ENCODE measurements around the gene TGM6. TPM values are rescaled to one million over a fixed set of nuclear protein-coding genes. Genes with fewer than 3 reads are reported as not detected.
A peak's percentile ranks its signal among the peaks of the same experiment; 100 is the strongest.

Gene TGM6
- total RNA-seq, 4 donors from 2014 or later = not detected

DNA sequence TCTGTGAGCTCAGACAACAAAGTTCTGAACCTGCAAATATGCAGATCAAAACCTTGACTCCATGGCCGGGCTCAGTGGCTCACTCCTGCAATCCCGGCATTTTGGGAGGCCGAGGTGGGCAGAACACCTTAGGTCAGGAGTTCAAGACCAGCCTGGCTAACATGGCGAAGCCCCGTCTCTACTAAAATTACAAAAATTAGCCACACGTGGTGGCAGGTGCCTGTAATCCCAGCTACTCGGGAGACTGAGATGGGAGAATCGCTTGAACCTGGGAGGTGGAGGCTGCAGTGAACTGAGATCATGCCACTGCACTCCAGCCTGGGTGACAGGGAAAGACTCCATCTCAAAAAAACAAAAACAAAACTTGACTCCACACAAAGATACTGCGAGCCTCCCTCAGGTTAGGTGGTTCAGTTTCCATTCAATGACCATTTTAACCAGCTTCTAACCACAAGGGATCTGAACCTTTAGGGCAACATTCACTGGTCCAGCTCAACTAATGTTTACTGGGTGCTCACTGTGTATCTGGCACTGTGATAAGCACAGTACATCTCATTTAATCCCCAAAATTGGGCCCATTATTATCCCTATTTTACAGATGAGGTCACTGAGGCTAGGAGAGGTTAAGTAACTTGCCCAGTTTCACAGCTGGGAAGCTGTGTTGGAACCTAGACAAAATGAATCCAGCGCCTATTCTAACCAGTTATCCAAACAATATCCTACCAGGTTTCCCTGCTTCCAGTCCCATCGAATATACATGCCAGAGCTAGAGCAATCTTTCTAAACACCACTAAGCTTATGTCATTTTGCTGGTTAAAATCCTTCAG, 88.1 kb downstream of the TGM6 start:
- in situ Hi-C loops (cut with MboI; ENCODE audit: low sequenced_read_pairs in 4 of 4) = loop anchor here in 1 of 4 donors (25.0 kb wide), 1 partner anchor 1356 kb away; the partner anchor contains the start of gene PSMF1
- Histone ChIP-seq H3K27me3 (no peaks in the 10 kb centered on the region), H3K27ac (peak overlapping the region in 1 of 4 donors; percentile 95), H3K4me3 (peak overlapping the region in 2 of 4 donors; percentile 82 to 95), H3K4me1 (peaks cover 12 to 15% of the 10 kb centered on the region in 2 donors), H3K36me3 (peaks cover 4 to 39% of the 10 kb centered on the region in 2 donors), H3K9me3 (no peaks in the 10 kb centered on the region)
- intact Hi-C loops (cut with DNase I; ENCODE audit: low total_unique reads) = no loop called here
- no peak for ATAC-seq
- TF ChIP-seq, protein P1, sequence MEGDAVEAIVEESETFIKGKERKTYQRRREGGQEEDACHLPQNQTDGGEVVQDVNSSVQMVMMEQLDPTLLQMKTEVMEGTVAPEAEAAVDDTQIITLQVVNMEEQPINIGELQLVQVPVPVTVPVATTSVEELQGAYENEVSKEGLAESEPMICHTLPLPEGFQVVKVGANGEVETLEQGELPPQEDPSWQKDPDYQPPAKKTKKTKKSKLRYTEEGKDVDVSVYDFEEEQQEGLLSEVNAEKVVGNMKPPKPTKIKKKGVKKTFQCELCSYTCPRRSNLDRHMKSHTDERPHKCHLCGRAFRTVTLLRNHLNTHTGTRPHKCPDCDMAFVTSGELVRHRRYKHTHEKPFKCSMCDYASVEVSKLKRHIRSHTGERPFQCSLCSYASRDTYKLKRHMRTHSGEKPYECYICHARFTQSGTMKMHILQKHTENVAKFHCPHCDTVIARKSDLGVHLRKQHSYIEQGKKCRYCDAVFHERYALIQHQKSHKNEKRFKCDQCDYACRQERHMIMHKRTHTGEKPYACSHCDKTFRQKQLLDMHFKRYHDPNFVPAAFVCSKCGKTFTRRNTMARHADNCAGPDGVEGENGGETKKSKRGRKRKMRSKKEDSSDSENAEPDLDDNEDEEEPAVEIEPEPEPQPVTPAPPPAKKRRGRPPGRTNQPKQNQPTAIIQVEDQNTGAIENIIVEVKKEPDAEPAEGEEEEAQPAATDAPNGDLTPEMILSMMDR (IDR thresholded peaks at IDR 0.05 in 4 of 5, conservative IDR thresholded peaks at IDR 0.05 in 1 of 5) = no peak
- TF ChIP-seq POLR2A (IDR thresholded peaks at IDR 0.05) = no peak
- DNase-seq = no peak

GRCh38 chr20:2469991-2470422, 89.3 kb downstream of the TGM6 start:
- Histone ChIP-seq H3K36me3 (peaks cover 4 to 27% of the 10 kb centered on the region in 2 donors), H3K27me3 (no peaks in the 10 kb centered on the region), H3K9me3 (no peaks in the 10 kb centered on the region), H3K4me3 (peak overlapping the region; percentile 77 to 95 (median 84)), H3K4me1 (peaks cover 12 to 15% of the 10 kb centered on the region in 2 donors), H3K27ac (peak overlapping the region; percentile 86 to 95 (median 88))
- TF ChIP-seq, protein P1 (IDR thresholded peaks at IDR 0.05 in 4 of 5, conservative IDR thresholded peaks at IDR 0.05 in 1 of 5) = no peak
- no peak for TF ChIP-seq POLR2A (IDR thresholded peaks at IDR 0.05)
- in situ Hi-C loops (cut with MboI; ENCODE audit: low sequenced_read_pairs in 4 of 4) = loop anchor here in 1 of 4 donors (25.0 kb wide), 1 partner anchor 1358 kb away; the partner anchor contains the start of gene PSMF1
- DNase-seq = peak; percentile 17 to 19
- peak; percentile 18 to 19 for ATAC-seq
- intact Hi-C loops (cut with DNase I; ENCODE audit: low total_unique reads) = loop anchor here (1.0 to 5.0 kb wide), 6 partner anchors 38 to 1351 kb away; partner anchors contain the start of genes DNAAF9, NOP56, NSFL1C and PSMF1

DNA sequence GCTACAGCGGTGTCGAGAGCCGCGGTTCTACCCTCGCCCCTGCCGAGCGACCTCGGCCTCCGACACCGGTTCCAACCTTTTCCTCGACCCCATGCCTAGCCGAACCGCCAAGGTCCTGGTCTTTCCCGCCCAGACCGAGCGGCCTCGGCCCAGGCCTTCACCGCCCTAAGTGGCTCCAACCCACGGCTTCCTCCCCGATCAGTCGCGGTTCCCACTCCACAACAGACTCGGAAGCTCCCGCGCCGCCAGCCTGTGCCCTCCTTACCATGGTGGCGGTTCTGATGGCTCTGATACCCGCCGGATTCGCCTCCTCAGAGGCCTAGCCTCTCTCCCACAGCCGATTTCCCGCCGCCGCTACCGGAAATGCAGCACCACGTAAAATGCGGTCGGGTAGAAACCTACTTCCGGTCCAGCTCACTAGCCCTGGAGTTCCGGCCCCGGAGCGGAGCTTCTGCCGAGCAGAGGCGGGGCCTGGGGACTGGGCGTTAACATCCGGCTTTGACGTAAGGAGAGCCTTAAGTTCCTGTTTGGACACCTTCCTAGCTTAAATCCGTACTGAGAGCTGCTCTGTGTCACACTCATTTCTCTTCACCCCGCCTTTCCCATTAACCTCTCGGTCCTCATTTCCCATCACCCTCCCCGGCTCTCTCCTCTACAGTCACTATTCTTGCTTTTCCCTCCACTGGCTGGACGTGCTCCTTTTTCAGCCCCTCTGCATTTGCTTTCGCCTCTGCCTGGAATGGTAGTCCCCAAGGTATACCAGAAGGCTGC, 89.9 kb downstream of the TGM6 start, which contains the start of gene SNRPB:
TSS of gene SNRPB (minus strand) at position 367 of the 771 bp plus-strand sequence. CDS start at position 268, 99 bp downstream.
- in situ Hi-C loops (cut with MboI; ENCODE audit: low sequenced_read_pairs in 4 of 4) (loop anchor here in 1 of 4 donors (25.0 kb wide), 1 partner anchor 1358 kb away; the partner anchor contains the start of gene PSMF1), intact Hi-C loops (cut with DNase I; ENCODE audit: low total_unique reads) (loop anchor here (1.0 to 5.0 kb wide), 6 partner anchors 38 to 1352 kb away; partner anchors contain the start of genes DNAAF9, NOP56, NSFL1C and PSMF1)
- peak; percentile 96 to 97 for DNase-seq
- peak; percentile 98 to 99 for ATAC-seq
- Histone ChIP-seq H3K4me3 (peak within 1 kb of the TSS; percentile 77 to 95 (median 84)), H3K27ac (peak within 1 kb of the TSS; percentile 86 to 95 (median 88)), H3K36me3 (peaks cover 4 to 21% of the 10 kb centered on the region in 2 donors), H3K27me3 (no peaks in the 10 kb centered on the region), H3K9me3 (no peaks in the 10 kb centered on the region), H3K4me1 (peaks cover 12 to 15% of the 10 kb centered on the region in 2 donors)
- TF ChIP-seq, protein P1 (IDR thresholded peaks at IDR 0.05 in 4 of 5, conservative IDR thresholded peaks at IDR 0.05 in 1 of 5) = no peak
- peak; percentile 86 to 96 for TF ChIP-seq POLR2A (IDR thresholded peaks at IDR 0.05)

DNA sequence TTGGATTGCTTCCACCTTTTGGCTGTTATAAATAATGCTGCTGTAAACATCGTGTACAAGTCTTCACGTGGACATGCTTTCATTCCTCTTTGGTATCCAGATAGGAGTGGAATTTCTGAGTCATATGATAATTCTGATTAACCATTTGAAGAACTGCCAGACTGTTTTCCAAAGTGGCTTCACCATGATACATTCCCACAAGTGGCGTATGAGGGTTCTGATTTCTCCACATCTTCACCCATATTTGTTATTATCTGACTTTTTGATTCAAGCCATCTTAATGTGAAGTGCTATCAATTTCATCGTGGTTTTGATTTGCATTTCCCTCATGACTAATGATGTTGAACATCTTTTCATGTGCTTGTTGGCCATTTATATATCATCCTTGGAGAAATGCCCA, 92.8 kb downstream of the TGM6 start:
- no peak overlapping the region for H3K4me3 ChIP-seq
- H3K4me1 ChIP-seq = peaks cover 12 to 15% of the 10 kb centered on the region in 2 donors
- intact Hi-C loops (cut with DNase I; ENCODE audit: low total_unique reads) (loop anchor here (5.0 kb wide), 1 partner anchor 934 kb away; the partner anchor contains the start of gene DNAAF9), in situ Hi-C loops (cut with MboI; ENCODE audit: low sequenced_read_pairs in 4 of 4) (loop anchor here in 1 of 4 donors (25.0 kb wide), 1 partner anchor 1361 kb away; the partner anchor contains the start of gene PSMF1)
- no peak for ATAC-seq
- no peak overlapping the region for H3K27ac ChIP-seq
- no peaks in the 10 kb centered on the region for H3K36me3 ChIP-seq
- TF ChIP-seq POLR2A (IDR thresholded peaks at IDR 0.05) = no peak
- TF ChIP-seq, protein P1 (IDR thresholded peaks at IDR 0.05 in 4 of 5, conservative IDR thresholded peaks at IDR 0.05 in 1 of 5) = no peak
- DNase-seq = no peak
- no peaks in the 10 kb centered on the region for H3K27me3 ChIP-seq
- no peaks in the 10 kb centered on the region for H3K9me3 ChIP-seq
